GM12864 (cell line): Measurements from ENCODE around the gene LRP11.

Experiments
- DNase-seq: peaks from one replicate; pipeline ENCODE4 v3.0.0-alpha.2; 2011; ENCODE audit warnings: low read depth
- H3K4me3 ChIP-seq: 2 replicates; pipeline ENCODE4 v1.5.1; 2011; ENCODE audit warnings: mild to moderate bottlenecking, low read depth, low read length, control low read depth
- CTCF ChIP-seq: IDR thresholded peaks from 2 replicates; pipeline ENCODE4 v1.5.1; 2011; ENCODE audit warnings: low read depth, mild to moderate bottlenecking, moderate library complexity, low read length, control low read depth, inconsistent platforms; ENCODE audit errors: missing control alignments

LRP11 gene

GRCh38 chr6:149889326-149889725, 25.2 kb upstream of the LRP11 start:
- no peak overlapping the region for H3K4me3 ChIP-seq
- no peak for TF ChIP-seq CTCF
- no peak for DNase-seq

GRCh38 chr6:149888659-149889058, 24.5 kb upstream of the LRP11 start:
- no peak for DNase-seq
- H3K4me3 ChIP-seq = no peak overlapping the region
- no peak for TF ChIP-seq CTCF

- no peak overlapping the region for H3K4me3 ChIP-seq
- TF ChIP-seq CTCF = no peak
- no peak for DNase-seq
These were observed 23.9 kb upstream of the LRP11 start for GRCh38 chr6:149888093-149888492.

- no peak overlapping the region for H3K4me3 ChIP-seq
- no peak for DNase-seq
- TF ChIP-seq CTCF = no peak
These were observed 23.2 kb upstream of the LRP11 start for GRCh38 chr6:149887343-149887742.

GRCh38 chr6:149885888-149886287, 21.7 kb upstream of the LRP11 start:
- DNase-seq = no peak
- H3K4me3 ChIP-seq = no peak overlapping the region
- no peak for TF ChIP-seq CTCF

- TF ChIP-seq CTCF = no peak
- no peak overlapping the region for H3K4me3 ChIP-seq
- no peak for DNase-seq
These were observed 20.5 kb upstream of the LRP11 start for GRCh38 chr6:149884617-149885016.

- DNase-seq = no peak
- no peak for TF ChIP-seq CTCF
These were observed 20.1 kb upstream of the LRP11 start for GRCh38 chr6:149884215-149884614.

More at GRCh38 chr6:149884215-149884614, 20.1 kb upstream of the LRP11 start:
- no peak overlapping the region for H3K4me3 ChIP-seq
